ENCODE measurements around the gene LAMB1.

The LAMB1 gene

GRCh38 chr7:107874605-107875446 lies 128.1 kb downstream of the LAMB1 start:
- peak; percentile 64 to 82 (median 72) for DNase-seq

- no peak for DNase-seq
Observed at GRCh38 chr7:107874111-107874510, 128.8 kb downstream of the LAMB1 start.
